Ovary (tissue), 3 donors: Measurements from ENCODE around the gene TMEM151B.

Source experiments
- POLR2A ChIP-seq: fragments of 450-650 bp; IDR thresholded peaks from one replicate; pipeline ENCODE4 v1.6.1; 2017; ENCODE audit warnings: antibody characterized with exemption, mild to moderate bottlenecking, moderate library complexity
- TF ChIP-seq, protein P1 (sequence below), 3 donors: fragments of 450-650 bp in 2 of 3; fragments of 200-600 bp in 1 of 3; IDR thresholded peaks; one replicate each; pipeline versions ENCODE4 v1.5.1 to v1.8.0; 2016 to 2022; ENCODE audit warnings: antibody characterized with exemption in 3 of 3, mild to moderate bottlenecking in 1 of 3
- donor health status: DM: no; HTN: no; CAD: no.

DNA sequence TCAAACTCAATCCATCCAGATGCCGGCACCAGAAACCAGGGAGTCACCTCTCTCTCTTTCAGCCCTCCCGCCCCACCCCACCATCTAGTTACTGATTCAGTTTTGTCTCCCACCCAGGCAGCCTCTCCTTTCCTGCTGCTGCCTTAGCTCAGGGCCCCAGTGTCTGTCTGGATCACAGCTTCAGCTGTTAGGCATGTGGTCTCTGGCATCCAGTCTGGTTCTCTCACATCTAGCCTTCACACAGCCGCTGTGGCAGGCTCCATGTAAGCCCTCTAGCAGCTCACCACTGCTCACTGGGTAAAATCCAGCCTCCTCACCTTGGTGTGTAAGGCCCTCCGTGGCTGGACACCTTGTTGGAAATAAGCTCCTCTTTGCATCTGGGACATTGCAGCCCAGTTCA, 21.6 kb downstream of the TMEM151B start:
- TF ChIP-seq, protein P1, sequence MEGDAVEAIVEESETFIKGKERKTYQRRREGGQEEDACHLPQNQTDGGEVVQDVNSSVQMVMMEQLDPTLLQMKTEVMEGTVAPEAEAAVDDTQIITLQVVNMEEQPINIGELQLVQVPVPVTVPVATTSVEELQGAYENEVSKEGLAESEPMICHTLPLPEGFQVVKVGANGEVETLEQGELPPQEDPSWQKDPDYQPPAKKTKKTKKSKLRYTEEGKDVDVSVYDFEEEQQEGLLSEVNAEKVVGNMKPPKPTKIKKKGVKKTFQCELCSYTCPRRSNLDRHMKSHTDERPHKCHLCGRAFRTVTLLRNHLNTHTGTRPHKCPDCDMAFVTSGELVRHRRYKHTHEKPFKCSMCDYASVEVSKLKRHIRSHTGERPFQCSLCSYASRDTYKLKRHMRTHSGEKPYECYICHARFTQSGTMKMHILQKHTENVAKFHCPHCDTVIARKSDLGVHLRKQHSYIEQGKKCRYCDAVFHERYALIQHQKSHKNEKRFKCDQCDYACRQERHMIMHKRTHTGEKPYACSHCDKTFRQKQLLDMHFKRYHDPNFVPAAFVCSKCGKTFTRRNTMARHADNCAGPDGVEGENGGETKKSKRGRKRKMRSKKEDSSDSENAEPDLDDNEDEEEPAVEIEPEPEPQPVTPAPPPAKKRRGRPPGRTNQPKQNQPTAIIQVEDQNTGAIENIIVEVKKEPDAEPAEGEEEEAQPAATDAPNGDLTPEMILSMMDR (IDR thresholded peaks at IDR 0.05), result no peak
- TF ChIP-seq POLR2A, result no peak
